ENCODE measurements around the gene PLPPR1.

Gene PLPPR1

GRCh38 chr9:101209670-101210069 lies 181.1 kb downstream of the PLPPR1 start:
- DNase-seq = no peak
- H3K27ac ChIP-seq (ENCODE audit: low read length) = no peak overlapping the region

GRCh38 chr9:101212661-101213060 lies 184.1 kb downstream of the PLPPR1 start:
- H3K4me3 ChIP-seq (ENCODE audit: low read length) = no peak overlapping the region
- TF ChIP-seq EZH2phosphoT487 (IDR thresholded peaks at IDR 0.05; ENCODE audit: low read length) (no peak), EZH2 (optimal IDR thresholded peaks at IDR 0.05; ENCODE audit: low read depth, low read length) (no peak), CTCF (IDR thresholded peaks at IDR 0.05; ENCODE audit: low read length) (no peak)
- no peak for DNase-seq
- no peak overlapping the region for H3K27ac ChIP-seq (ENCODE audit: low read length)
- no peaks in the 10 kb centered on the region for H3K79me2 ChIP-seq (ENCODE audit: low read length)
- no peaks in the 10 kb centered on the region for H4K20me1 ChIP-seq (ENCODE audit: insufficient read depth, low read length)
- no peaks in the 10 kb centered on the region for H3K4me1 ChIP-seq (ENCODE audit: low read length)
- H3K27me3 ChIP-seq (replicated peaks; ENCODE audit: insufficient read depth, low read length) = no peaks in the 10 kb centered on the region
- no peak overlapping the region for H2AFZ ChIP-seq (ENCODE audit: low read length)
- H3K9me2 ChIP-seq (replicated peaks; ENCODE audit: insufficient read depth, low read length) = no peaks in the 10 kb centered on the region
- no peaks in the 10 kb centered on the region for H3K9me3 ChIP-seq (replicated peaks; ENCODE audit: insufficient read depth, low read length)
- no peaks in the 10 kb centered on the region for H3F3A ChIP-seq (ENCODE audit: insufficient read depth, low read length)
- H3K4me2 ChIP-seq (ENCODE audit: low read depth, low read length) = no peak overlapping the region
- H3K9ac ChIP-seq (ENCODE audit: low read length) = no peak overlapping the region
- H3K36me3 ChIP-seq (replicated peaks; ENCODE audit: insufficient read depth, low read length) = no peaks in the 10 kb centered on the region

More at GRCh38 chr9:101209670-101210069, 181.1 kb downstream of the PLPPR1 start:
- Histone ChIP-seq H3K4me1 (ENCODE audit: low read length) (no peaks in the 10 kb centered on the region), H3K9me2 (replicated peaks; ENCODE audit: insufficient read depth, low read length) (no peaks in the 10 kb centered on the region), H3K9ac (ENCODE audit: low read length) (no peak overlapping the region), H3K36me3 (replicated peaks; ENCODE audit: insufficient read depth, low read length) (no peaks in the 10 kb centered on the region), H3K4me2 (ENCODE audit: low read depth, low read length) (no peak overlapping the region), H2AFZ (ENCODE audit: low read length) (no peak overlapping the region), H3K27me3 (replicated peaks; ENCODE audit: insufficient read depth, low read length) (no peaks in the 10 kb centered on the region), H4K20me1 (ENCODE audit: insufficient read depth, low read length) (no peaks in the 10 kb centered on the region), H3F3A (ENCODE audit: insufficient read depth, low read length) (no peaks in the 10 kb centered on the region), H3K9me3 (replicated peaks; ENCODE audit: insufficient read depth, low read length) (no peaks in the 10 kb centered on the region), H3K4me3 (ENCODE audit: low read length) (no peak overlapping the region), H3K79me2 (ENCODE audit: low read length) (no peaks in the 10 kb centered on the region)
- TF ChIP-seq EZH2phosphoT487 (IDR thresholded peaks at IDR 0.05; ENCODE audit: low read length) (no peak), EZH2 (optimal IDR thresholded peaks at IDR 0.05; ENCODE audit: low read depth, low read length) (no peak), CTCF (IDR thresholded peaks at IDR 0.05; ENCODE audit: low read length) (no peak)

GRCh38 chr9:101219030-101219429 lies 190.5 kb downstream of the PLPPR1 start:
- H3K4me2 ChIP-seq (ENCODE audit: low read depth, low read length) = no peak overlapping the region
- H4K20me1 ChIP-seq (ENCODE audit: insufficient read depth, low read length) = no peaks in the 10 kb centered on the region
- DNase-seq = no peak
- no peaks in the 10 kb centered on the region for H3K9me3 ChIP-seq (replicated peaks; ENCODE audit: insufficient read depth, low read length)
- no peaks in the 10 kb centered on the region for H3K79me2 ChIP-seq (ENCODE audit: low read length)
- no peaks in the 10 kb centered on the region for H3K4me1 ChIP-seq (ENCODE audit: low read length)
- H3K4me3 ChIP-seq (ENCODE audit: low read length) = no peak overlapping the region
- H3K9me2 ChIP-seq (replicated peaks; ENCODE audit: insufficient read depth, low read length) = no peaks in the 10 kb centered on the region
- no peaks in the 10 kb centered on the region for H3K27me3 ChIP-seq (replicated peaks; ENCODE audit: insufficient read depth, low read length)
- TF ChIP-seq CTCF (IDR thresholded peaks at IDR 0.05; ENCODE audit: low read length) (no peak), EZH2phosphoT487 (IDR thresholded peaks at IDR 0.05; ENCODE audit: low read length) (no peak), EZH2 (optimal IDR thresholded peaks at IDR 0.05; ENCODE audit: low read depth, low read length) (no peak)
- no peak overlapping the region for H3K9ac ChIP-seq (ENCODE audit: low read length)
- no peak overlapping the region for H2AFZ ChIP-seq (ENCODE audit: low read length)
- no peak overlapping the region for H3K27ac ChIP-seq (ENCODE audit: low read length)
- H3F3A ChIP-seq (ENCODE audit: insufficient read depth, low read length) = no peaks in the 10 kb centered on the region
- H3K36me3 ChIP-seq (replicated peaks; ENCODE audit: insufficient read depth, low read length) = no peaks in the 10 kb centered on the region
